HCT116 (cell line): ENCODE results near the gene GARNL3. TPM values are rescaled to one million over a fixed set of nuclear protein-coding genes. Genes with fewer than 3 reads are reported as not detected.

Experiments
- ATAC-seq: fragments of 200-7000 bp; cut with Tn5 transposase; 2 replicates; pipeline ENCODE4 v1.9.1; 2020; ENCODE audit warnings: mild to moderate bottlenecking, moderate library complexity
- BruUV-seq: library from RNA; stranded (reverse); fragments of 400-500 nt; replicated peaks from 2 replicates; lab custom pipeline; 2021; lab: Mats Ljungman, UMichigan
- CTCF ChIA-PET: fragments of 300-600 bp; sonication (Branson Sonifier 250); formaldehyde crosslinking; loops from one replicate; lab custom pipeline; 2021; ENCODE audit warnings: antibody characterized with exemption; lab: Charles Lee
- POLR2A ChIA-PET: fragments of 300-600, 350-600 bp; sonication (Branson Sonifier 250); formaldehyde crosslinking; loops from one replicate; lab custom pipeline; 2021; ENCODE audit warnings: antibody characterized with exemption; lab: Charles Lee
- RAD21 ChIA-PET, 2 experiments: fragments of 300-600 bp; sonication (Branson Sonifier 250); formaldehyde crosslinking; loops; one replicate each; lab custom pipeline; 2023; ENCODE audit warnings: low total read pairs in 2 of 2; ENCODE audit not compliant: uncharacterized antibody in 2 of 2, unreplicated experiment in 2 of 2, low non-redundant PET in 1 of 2; lab: Charles Lee
- DNase-seq: peaks from one replicate; pipeline ENCODE4 v3.0.0-alpha.2; 2010; ENCODE audit warnings: low read depth, low spot score
- H2AFZ ChIP-seq: fragments of 200-600 bp; shearing (Covaris generic), sonication (generic); 2 replicates; pipeline ENCODE4 v1.6.1; 2017; ENCODE audit warnings: low read depth, mixed run types, mixed read lengths, antibody characterized with exemption, low read length; ENCODE audit not compliant: poor library complexity, severe bottlenecking
- H3K27ac ChIP-seq: 2 replicates; pipeline ENCODE4 v1.5.1; 2012; ENCODE audit warnings: low read depth, low read length
- H3K27me3 ChIP-seq: fragments of 200-600 bp; sonication (generic); 2 replicates; pipeline ENCODE4 v1.6.1; 2016; ENCODE audit warnings: mixed run types, low read length, mixed read lengths; ENCODE audit not compliant: insufficient read depth
- H3K36me3 ChIP-seq, 2 experiments: fragments of 200-500 bp in 1 of 2; fragments of 200-600 bp in 1 of 2; sonication (Bioruptor generic) in 1 of 2; sonication (generic) in 1 of 2; 2 replicates each; pipeline versions ENCODE4 v1.5.1 to v1.6.1; 2014 to 2016; ENCODE audit warnings: low read length in 2 of 2, inconsistent platforms in 1 of 2, mixed read lengths in 1 of 2, mixed run types in 1 of 2; ENCODE audit not compliant: insufficient read depth in 2 of 2, control insufficient read depth in 1 of 2
- H3K4me1 ChIP-seq, 2 experiments: fragments of 200-600 bp in 1 of 2; sonication (generic) in 1 of 2; 2 replicates each; pipeline versions ENCODE4 v1.5.1 to v1.6.1; 2012 to 2017; ENCODE audit warnings: low read length in 2 of 2, inconsistent platforms in 1 of 2, mild to moderate bottlenecking in 1 of 2, mixed read lengths in 1 of 2, mixed run types in 1 of 2, moderate library complexity in 1 of 2; ENCODE audit not compliant: insufficient read depth in 2 of 2, control insufficient read depth in 1 of 2
- H3K4me2 ChIP-seq: fragments of 200-600 bp; sonication (generic); 2 replicates; pipeline ENCODE4 v1.6.1; 2017; ENCODE audit warnings: mixed run types, low read length, mixed read lengths
- H3K4me3 ChIP-seq, 2 experiments: fragments of 200-600 bp in 1 of 2; sonication (generic) in 1 of 2; replicated peaks in 1 of 2; 2 replicates each; pipeline ENCODE4 v1.5.1; 2011 to 2016; ENCODE audit warnings: low read length in 2 of 2, control low read depth in 1 of 2, low read depth in 1 of 2, mild to moderate bottlenecking in 1 of 2, mixed read lengths in 1 of 2, mixed run types in 1 of 2
- H3K79me2 ChIP-seq: fragments of 200-600 bp; sonication (generic); 2 replicates; pipeline ENCODE4 v1.6.1; 2017; ENCODE audit warnings: mild to moderate bottlenecking, mixed run types, low read length, moderate library complexity, mixed read lengths; ENCODE audit not compliant: insufficient read depth
- H3K9ac ChIP-seq: fragments of 200-600 bp; sonication (generic); 2 replicates; pipeline ENCODE4 v1.6.1; 2016; ENCODE audit warnings: low read length, mixed read lengths
- H3K9me2 ChIP-seq: fragments of 200-600 bp; sonication (generic), shearing (Covaris generic); 2 replicates; pipeline ENCODE4 v1.6.1; 2017; ENCODE audit warnings: mixed run types, mild to moderate bottlenecking, moderate library complexity; ENCODE audit not compliant: insufficient read depth
- H3K9me3 ChIP-seq, 2 experiments: fragments of 200-500 bp in 1 of 2; fragments of 200-600 bp in 1 of 2; sonication (Bioruptor generic) in 1 of 2; sonication (generic) in 1 of 2; 2 replicates each; pipeline ENCODE4 v1.6.1; 2014 to 2017; ENCODE audit warnings: low read length in 2 of 2, mixed read lengths in 2 of 2, inconsistent platforms in 1 of 2, low read depth in 1 of 2, mild to moderate bottlenecking in 1 of 2, mixed run types in 1 of 2, moderate library complexity in 1 of 2; ENCODE audit not compliant: control insufficient read depth in 1 of 2, insufficient read depth in 1 of 2
- H4K20me1 ChIP-seq: fragments of 200-600 bp; sonication (generic), shearing (Covaris generic); 2 replicates; pipeline ENCODE4 v1.6.1; 2017; ENCODE audit warnings: mixed run types, mild to moderate bottlenecking, moderate library complexity; ENCODE audit not compliant: insufficient read depth
- ATF3 ChIP-seq: IDR thresholded peaks from 2 replicates; pipeline ENCODE4 v1.6.1; 2012
- CBX3 ChIP-seq: IDR thresholded peaks from 2 replicates; pipeline ENCODE4 v1.6.1; 2012; ENCODE audit warnings: low read depth
- CEBPB ChIP-seq: IDR thresholded peaks from 2 replicates; pipeline ENCODE4 v1.6.1; 2012; ENCODE audit warnings: low read depth
- CTCF ChIP-seq, 3 experiments: fragments of 200-600 bp in 1 of 3; sonication (generic) in 1 of 3; IDR thresholded peaks in 2 of 3; conservative IDR thresholded peaks in 1 of 3; 2 replicates each; pipeline ENCODE4 v1.5.1; 2012 to 2017; ENCODE audit warnings: low read depth in 2 of 3, low read length in 2 of 3, antibody characterized with exemption in 1 of 3, borderline replicate concordance in 1 of 3, control low read depth in 1 of 3, mild to moderate bottlenecking in 1 of 3, mixed read lengths in 1 of 3, mixed run types in 1 of 3, moderate library complexity in 1 of 3; ENCODE audit not compliant: insufficient read depth in 1 of 3
- ELF1 ChIP-seq: IDR thresholded peaks from 2 replicates; pipeline ENCODE4 v1.6.1; 2012; ENCODE audit warnings: low read depth, borderline replicate concordance
- EZH2phosphoT487 ChIP-seq: fragments of 200-600 bp; IDR thresholded peaks from 2 replicates; pipeline ENCODE4 v1.6.1; 2018; ENCODE audit warnings: antibody characterized with exemption, borderline replicate concordance
- FOSL1 ChIP-seq: IDR thresholded peaks from 2 replicates; pipeline ENCODE4 v1.6.1; 2012; ENCODE audit warnings: low read depth
- JUND ChIP-seq: IDR thresholded peaks from 2 replicates; pipeline ENCODE4 v1.6.1; 2012
- POLR2A ChIP-seq: IDR thresholded peaks from 2 replicates; pipeline ENCODE4 v1.7.0; 2011; ENCODE audit warnings: borderline replicate concordance; ENCODE audit not compliant: insufficient read depth, insufficient read length; ENCODE audit errors: extremely low read depth
- POLR2AphosphoS5 ChIP-seq: IDR thresholded peaks from 2 replicates; pipeline ENCODE4 v1.6.1; 2011; ENCODE audit warnings: mild to moderate bottlenecking, low read depth, low read length, moderate library complexity
- REST ChIP-seq: IDR thresholded peaks from 2 replicates; pipeline ENCODE4 v1.6.1; 2012; ENCODE audit warnings: low read depth
- SP1 ChIP-seq: IDR thresholded peaks from 2 replicates; pipeline ENCODE4 v1.6.1; 2012; ENCODE audit warnings: low read depth
- TCF7L2 ChIP-seq: IDR thresholded peaks from 2 replicates; pipeline ENCODE4 v1.7.0; 2011; ENCODE audit warnings: borderline replicate concordance, inconsistent platforms; ENCODE audit not compliant: insufficient read depth, insufficient read length; ENCODE audit errors: extremely low read depth
- YY1 ChIP-seq: IDR thresholded peaks from 2 replicates; pipeline ENCODE4 v1.6.1; 2011; ENCODE audit warnings: low read length, low read depth, moderate library complexity, mild to moderate bottlenecking; ENCODE audit not compliant: insufficient replicate concordance; ENCODE audit errors: extremely low read depth
- ZBTB33 ChIP-seq: IDR thresholded peaks from 2 replicates; pipeline ENCODE4 v1.6.1; 2011; ENCODE audit warnings: mild to moderate bottlenecking, low read length, moderate library complexity; ENCODE audit not compliant: insufficient replicate concordance; ENCODE audit errors: extremely low read depth
- ZFX ChIP-seq: fragments of 450-650 bp; IDR thresholded peaks from 2 replicates; pipeline ENCODE4 v1.6.1; 2017
- ZNF274 ChIP-seq: fragments of 200-500 bp; sonication (Bioruptor generic); IDR thresholded peaks from 2 replicates; pipeline ENCODE4 v1.6.1; 2014; ENCODE audit warnings: mild to moderate bottlenecking, low read depth, low read length, inconsistent platforms
- intact Hi-C: fragments of 100-400 bp; cut with micrococcal nuclease; formaldehyde crosslinking; loops from 2 replicates; pipeline ENCODE4 v1.10.0; 2022
- total RNA-seq: library from RNA; stranded (reverse); gene quantifications from one replicate; pipeline ENCODE4 v1.2.1, GENCODE V29; 2021; ENCODE audit not compliant: unreplicated experiment

Gene GARNL3
- total RNA-seq, 1 experiment from 2014 or later: 8.8 TPM

DNA sequence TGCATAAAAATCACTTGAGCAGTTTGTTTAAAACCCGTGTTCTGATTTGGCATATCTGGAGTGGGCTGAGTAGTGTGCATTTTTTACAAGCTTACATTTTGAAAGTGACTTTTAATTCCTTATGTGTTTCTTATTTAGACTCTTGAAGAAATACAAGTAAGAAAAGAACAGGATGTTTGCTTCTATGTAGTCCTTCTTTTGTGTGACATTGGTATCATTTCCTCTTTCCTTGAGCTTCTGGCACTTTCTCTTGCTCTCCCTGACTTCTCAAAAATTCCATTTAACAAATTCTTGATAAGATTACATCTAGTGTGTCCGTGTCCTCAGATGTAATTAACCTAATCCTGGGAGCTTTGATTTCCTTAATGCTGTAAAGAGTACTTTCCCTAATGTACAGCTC is 12.5 kb downstream of the GARNL3 start:
- ChIA-PET RAD21 (no interaction called here), CTCF (no interaction called here), POLR2A (no interaction called here)
- ATAC-seq: no peak
- H3K9me3 ChIP-seq: no peaks in the 10 kb centered on the region
- peaks cover 0 to 5% of the 10 kb centered on the region in 2 experiments; a peak in 1 of 4 replicates for H3K4me1 ChIP-seq
- TF ChIP-seq TCF7L2 (no peak), POLR2AphosphoS5 (no peak), CEBPB (no peak), YY1 (no peak), FOSL1 (no peak), ZBTB33 (no peak), ZNF274 (no peak), EZH2phosphoT487 (no peak), JUND (no peak), POLR2A (no peak), SP1 (no peak), ZFX (no peak), CTCF (IDR thresholded peaks at IDR 0.05 in 2 of 3, conservative IDR thresholded peaks at IDR 0.05 in 1 of 3; ENCODE audit: borderline replicate concordance in 1 of 3, insufficient read depth in 1 of 3, low read depth in 2 of 3, low read length in 2 of 3) (no peak), REST (no peak), CBX3 (no peak), ELF1 (no peak), ATF3 (no peak)
- DNase-seq: no peak
- no peak overlapping the region for H2AFZ ChIP-seq
- no peak overlapping the region for H3K4me3 ChIP-seq
- no peaks in the 10 kb centered on the region for H3K36me3 ChIP-seq
- no peak overlapping the region for H3K27ac ChIP-seq
- no TSS peak for BruUV-seq
- H3K79me2 ChIP-seq: no peaks in the 10 kb centered on the region
- H3K4me2 ChIP-seq: no peak overlapping the region
- no peaks in the 10 kb centered on the region for H3K9me2 ChIP-seq
- 0 out of 2 replicates have a peak, but pooled peaks cover 5% of the 10 kb centered on the region for H4K20me1 ChIP-seq
- H3K9ac ChIP-seq: no peak overlapping the region
- H3K27me3 ChIP-seq: no peaks in the 10 kb centered on the region
- intact Hi-C loops: loop anchor here (10.0 kb wide), 1 partner anchor 62 kb away; no protein-coding TSS in a partner anchor
